Measurements from ENCODE around the gene SFXN2.

- TF ChIP-seq, protein P1, sequence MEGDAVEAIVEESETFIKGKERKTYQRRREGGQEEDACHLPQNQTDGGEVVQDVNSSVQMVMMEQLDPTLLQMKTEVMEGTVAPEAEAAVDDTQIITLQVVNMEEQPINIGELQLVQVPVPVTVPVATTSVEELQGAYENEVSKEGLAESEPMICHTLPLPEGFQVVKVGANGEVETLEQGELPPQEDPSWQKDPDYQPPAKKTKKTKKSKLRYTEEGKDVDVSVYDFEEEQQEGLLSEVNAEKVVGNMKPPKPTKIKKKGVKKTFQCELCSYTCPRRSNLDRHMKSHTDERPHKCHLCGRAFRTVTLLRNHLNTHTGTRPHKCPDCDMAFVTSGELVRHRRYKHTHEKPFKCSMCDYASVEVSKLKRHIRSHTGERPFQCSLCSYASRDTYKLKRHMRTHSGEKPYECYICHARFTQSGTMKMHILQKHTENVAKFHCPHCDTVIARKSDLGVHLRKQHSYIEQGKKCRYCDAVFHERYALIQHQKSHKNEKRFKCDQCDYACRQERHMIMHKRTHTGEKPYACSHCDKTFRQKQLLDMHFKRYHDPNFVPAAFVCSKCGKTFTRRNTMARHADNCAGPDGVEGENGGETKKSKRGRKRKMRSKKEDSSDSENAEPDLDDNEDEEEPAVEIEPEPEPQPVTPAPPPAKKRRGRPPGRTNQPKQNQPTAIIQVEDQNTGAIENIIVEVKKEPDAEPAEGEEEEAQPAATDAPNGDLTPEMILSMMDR (IDR thresholded peaks at IDR 0.05) = no peak
- no peak for TF ChIP-seq EP300 (IDR thresholded peaks at IDR 0.05)
- TF ChIP-seq POLR2AphosphoS5 (IDR thresholded peaks at IDR 0.05) = no peak
- no peak for TF ChIP-seq POLR2A (IDR thresholded peaks at IDR 0.05)
Measured at GRCh38 chr10:102735065-102735562, 20.7 kb downstream of the SFXN2 start.
